Measurements from ENCODE around the gene CLCA1.

GRCh38 chr1:86430376-86430775 lies 38.4 kb upstream of the CLCA1 start:
- no peak for TF ChIP-seq CTCF (IDR thresholded peaks at IDR 0.05)
- TF ChIP-seq EP300 (IDR thresholded peaks at IDR 0.05): no peak
- no peak for TF ChIP-seq POLR2A (IDR thresholded peaks at IDR 0.05)

Measured in ovary (tissue), 3 donors.